B cell (primary cell): ENCODE data around the gene GSTA4. TPM values are rescaled to one million over a fixed set of nuclear protein-coding genes. Genes with fewer than 3 reads are reported as not detected.

ENCODE experiments used
- ATAC-seq: fragments of 200-7000 bp; cut with Tn5 transposase; one replicate; pipeline ENCODE4 v1.10.0; 2021; ENCODE audit warnings: low read depth, mild to moderate bottlenecking, moderate number of reproducible peaks, moderate library complexity
- CTCF ChIA-PET: fragments of 350-600 bp; sonication (Branson Sonifier 250); formaldehyde crosslinking; loops from one replicate; lab custom pipeline; 2021; ENCODE audit warnings: antibody characterized with exemption, inconsistent platforms; lab: Charles Lee
- POLR2A ChIA-PET: fragments of 350-600 bp; sonication (Branson Sonifier 250); formaldehyde crosslinking; loops from one replicate; lab custom pipeline; 2021; ENCODE audit warnings: antibody characterized with exemption; lab: Charles Lee
- DNase-seq: peaks from one replicate; pipeline ENCODE4 v3.0.0; 2013
- H2AFZ ChIP-seq: 2 replicates; pipeline ENCODE4 v1.6.1; 2012; ENCODE audit warnings: mild to moderate bottlenecking, low read depth, low read length; ENCODE audit not compliant: insufficient read depth, poor library complexity, severe bottlenecking
- H3K27ac ChIP-seq, 2 donors: 1 replicate in 1 of 2; 2 replicates in 1 of 2; pipeline ENCODE4 v1.5.1; 2012 to 2013; ENCODE audit warnings: low read length in 2 of 2, mild to moderate bottlenecking in 2 of 2, moderate library complexity in 1 of 2
- H3K27me3 ChIP-seq, 4 experiments: fragments of 200-600 bp in 1 of 4; sonication (generic) in 1 of 4; replicated peaks in 1 of 4; 1 replicate in 2 of 4; 2 replicates in 2 of 4; pipeline versions ENCODE4 v1.6.1 to v1.7.0; 2013 to 2016; ENCODE audit warnings: low read length in 3 of 4, mild to moderate bottlenecking in 2 of 4, mixed read lengths in 1 of 4, moderate library complexity in 1 of 4; ENCODE audit not compliant: insufficient read depth in 4 of 4, control insufficient read depth in 3 of 4; ENCODE audit errors: control extremely low read depth in 1 of 4
- H3K36me3 ChIP-seq, 2 experiments: replicated peaks in 1 of 2; 1 replicate in 1 of 2; 2 replicates in 1 of 2; pipeline versions ENCODE4 v1.6.1 to v1.7.1; 2013; ENCODE audit warnings: low read length in 1 of 2; ENCODE audit not compliant: insufficient read depth in 2 of 2, control insufficient read depth in 1 of 2; ENCODE audit errors: control extremely low read depth in 1 of 2, extremely low read depth in 1 of 2
- H3K4me1 ChIP-seq, 2 donors: fragments of 200-600 bp in 1 of 2; sonication (generic) in 1 of 2; 1 replicate in 1 of 2; 2 replicates in 1 of 2; pipeline versions ENCODE4 v1.5.1 to v1.6.1; 2013 to 2017; ENCODE audit warnings: low read length in 2 of 2; ENCODE audit not compliant: control insufficient read depth in 2 of 2, insufficient read depth in 2 of 2
- H3K4me2 ChIP-seq: replicated peaks from 2 replicates; pipeline ENCODE3; 2012; ENCODE audit warnings: mild to moderate bottlenecking, low read depth, low read length; ENCODE audit not compliant: poor library complexity, severe bottlenecking
- H3K4me3 ChIP-seq, 5 experiments: fragments of 200-600 bp in 1 of 5; sonication (generic) in 1 of 5; 1 replicate in 3 of 5; 2 replicates in 2 of 5; pipeline versions ENCODE4 v1.5.1 to v1.7.0; 2011 to 2016; ENCODE audit warnings: low read length in 4 of 5, mild to moderate bottlenecking in 4 of 5, low read depth in 2 of 5, control low read depth in 1 of 5, moderate library complexity in 1 of 5; ENCODE audit not compliant: insufficient read depth in 1 of 5; ENCODE audit errors: control extremely low read depth in 1 of 5, extremely low read depth in 1 of 5
- H3K79me2 ChIP-seq: fragments of 200-600 bp; sonication (generic); one replicate; pipeline ENCODE4 v1.6.0; 2016; ENCODE audit warnings: low read length; ENCODE audit not compliant: control insufficient read depth, insufficient read depth
- H3K9ac ChIP-seq: fragments of 200-600 bp; sonication (generic); 2 replicates; pipeline ENCODE4 v1.6.1; 2017; ENCODE audit warnings: mild to moderate bottlenecking, low read length, moderate library complexity
- H3K9me3 ChIP-seq, 3 donors: one replicate each; pipeline versions ENCODE4 v1.6.1 to v1.7.1; 2013; ENCODE audit warnings: low read length in 2 of 3; ENCODE audit not compliant: control insufficient read depth in 2 of 3, insufficient read depth in 1 of 3; ENCODE audit errors: control extremely low read depth in 1 of 3
- H4K20me1 ChIP-seq: 2 replicates; pipeline ENCODE4 v1.6.0; 2012; ENCODE audit warnings: mild to moderate bottlenecking, low read length; ENCODE audit not compliant: insufficient read depth, control insufficient read depth, poor library complexity, severe bottlenecking
- H3K27ac Mint-ChIP-seq: one replicate; pipeline ENCODE4 v1.8.0; 2021; ENCODE audit warnings: mixed read lengths
- H3K27me3 Mint-ChIP-seq: one replicate; pipeline ENCODE4 v1.8.0; 2021; ENCODE audit warnings: mixed read lengths
- H3K4me1 Mint-ChIP-seq: one replicate; pipeline ENCODE4 v1.8.0; 2021; ENCODE audit warnings: mixed read lengths
- H3K4me3 Mint-ChIP-seq: one replicate; pipeline ENCODE4 v1.8.0; 2021; ENCODE audit warnings: mixed read lengths
- H3K9me3 Mint-ChIP-seq: one replicate; pipeline ENCODE4 v1.8.0; 2022; ENCODE audit warnings: mixed read lengths; ENCODE audit not compliant: insufficient read depth
- EZH2 ChIP-seq: IDR thresholded peaks from 2 replicates; pipeline ENCODE4 v1.6.1; 2012; ENCODE audit warnings: borderline replicate concordance, low read depth, mild to moderate bottlenecking, moderate library complexity, low read length; ENCODE audit not compliant: insufficient read depth, poor library complexity, severe bottlenecking
- WGBS: methylation state at CpG from one replicate; pipeline ENCODE4 v1.1.5; 2013; ENCODE audit warnings: missing lambda C conversion rate; ENCODE audit not compliant: insufficient coverage; 5-methylcytosine and 5-hydroxymethylcytosine counted together
- intact Hi-C: fragments of 100-400 bp; cut with micrococcal nuclease; formaldehyde crosslinking; loops from one replicate; pipeline ENCODE4 v1.10.0; 2022
- polyA plus RNA-seq: library from polyadenylated mRNA; depleted of rRNA; stranded (reverse); fragments of >200 nt; gene quantifications from 2 replicates; pipeline ENCODE4 v1.2.3, GENCODE V29; 2012
- total RNA-seq, 2 donors: library from RNA; stranded (reverse); fragments of 120-200 nt in 1 of 2; gene quantifications; 1 replicate in 1 of 2; 2 replicates in 1 of 2; pipeline versions ENCODE4 v1.2.3 to v1.2.4, GENCODE V29; 2013 to 2022
- TF ChIP-seq, protein P1 (sequence below): fragments of 200-600 bp; IDR thresholded peaks from one replicate; pipeline ENCODE4 v1.8.0; 2022; ENCODE audit warnings: antibody characterized with exemption, mild to moderate bottlenecking

Gene GSTA4
- total and polyA plus RNA-seq, 2 donors (not counting 1 experiment from before 2014, with no cell fraction given) = 1.7 to 4.9 TPM

DNA sequence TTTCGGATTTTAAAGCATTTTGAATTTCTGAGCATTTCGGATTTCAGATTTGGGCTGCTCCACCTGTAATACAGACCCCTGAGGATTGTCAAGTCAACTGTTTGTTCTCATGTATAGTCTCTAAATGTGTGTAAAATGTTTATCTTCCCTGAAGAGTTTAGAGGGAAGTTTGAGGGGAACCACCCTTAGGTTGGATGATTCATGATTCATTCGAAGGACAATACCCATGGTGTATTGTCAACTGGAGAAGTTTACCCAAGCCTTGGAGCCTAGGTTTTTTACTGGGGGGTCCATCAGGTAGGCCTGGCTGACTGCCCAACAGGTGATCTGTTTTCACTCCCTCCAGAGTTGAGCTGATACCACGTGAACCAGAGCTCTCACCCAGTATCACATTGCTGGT lies 18.9 kb downstream of the GSTA4 start:
- Histone ChIP-seq H3K27ac (peak overlapping the region in 1 of 2 donors; percentile 41), H3K36me3 (no peaks in the 10 kb centered on the region), H3K9ac (no peak overlapping the region), H3K79me2 (no peaks in the 10 kb centered on the region), H3K4me1 (peaks cover 8 to 21% of the 10 kb centered on the region in 2 donors), H3K4me3 (no peak overlapping the region), H2AFZ (peak overlapping the region; percentile 66), H3K27me3 (no peaks in the 10 kb centered on the region), H4K20me1 (no peaks in the 10 kb centered on the region), H3K4me2 (peak overlapping the region; percentile 35), H3K9me3 (no peaks in the 10 kb centered on the region)
- ATAC-seq (no peak), DNase-seq (no peak)
- intact Hi-C loops = no loop called here
- no peaks in the 10 kb centered on the region for H3K27me3 Mint-ChIP-seq
- H3K4me3 Mint-ChIP-seq = no peak overlapping the region
- peaks cover 19% of the 10 kb centered on the region for H3K4me1 Mint-ChIP-seq
- POLR2A ChIA-PET = no interaction called here
- WGBS = 45% methylated on average over 2 of the region's 4 CpGs
- no peak overlapping the region for H3K27ac Mint-ChIP-seq
- no peak for TF ChIP-seq EZH2
- TF ChIP-seq, protein P1, sequence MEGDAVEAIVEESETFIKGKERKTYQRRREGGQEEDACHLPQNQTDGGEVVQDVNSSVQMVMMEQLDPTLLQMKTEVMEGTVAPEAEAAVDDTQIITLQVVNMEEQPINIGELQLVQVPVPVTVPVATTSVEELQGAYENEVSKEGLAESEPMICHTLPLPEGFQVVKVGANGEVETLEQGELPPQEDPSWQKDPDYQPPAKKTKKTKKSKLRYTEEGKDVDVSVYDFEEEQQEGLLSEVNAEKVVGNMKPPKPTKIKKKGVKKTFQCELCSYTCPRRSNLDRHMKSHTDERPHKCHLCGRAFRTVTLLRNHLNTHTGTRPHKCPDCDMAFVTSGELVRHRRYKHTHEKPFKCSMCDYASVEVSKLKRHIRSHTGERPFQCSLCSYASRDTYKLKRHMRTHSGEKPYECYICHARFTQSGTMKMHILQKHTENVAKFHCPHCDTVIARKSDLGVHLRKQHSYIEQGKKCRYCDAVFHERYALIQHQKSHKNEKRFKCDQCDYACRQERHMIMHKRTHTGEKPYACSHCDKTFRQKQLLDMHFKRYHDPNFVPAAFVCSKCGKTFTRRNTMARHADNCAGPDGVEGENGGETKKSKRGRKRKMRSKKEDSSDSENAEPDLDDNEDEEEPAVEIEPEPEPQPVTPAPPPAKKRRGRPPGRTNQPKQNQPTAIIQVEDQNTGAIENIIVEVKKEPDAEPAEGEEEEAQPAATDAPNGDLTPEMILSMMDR = no peak
- CTCF ChIA-PET = no interaction called here
- no peaks in the 10 kb centered on the region for H3K9me3 Mint-ChIP-seq

DNA sequence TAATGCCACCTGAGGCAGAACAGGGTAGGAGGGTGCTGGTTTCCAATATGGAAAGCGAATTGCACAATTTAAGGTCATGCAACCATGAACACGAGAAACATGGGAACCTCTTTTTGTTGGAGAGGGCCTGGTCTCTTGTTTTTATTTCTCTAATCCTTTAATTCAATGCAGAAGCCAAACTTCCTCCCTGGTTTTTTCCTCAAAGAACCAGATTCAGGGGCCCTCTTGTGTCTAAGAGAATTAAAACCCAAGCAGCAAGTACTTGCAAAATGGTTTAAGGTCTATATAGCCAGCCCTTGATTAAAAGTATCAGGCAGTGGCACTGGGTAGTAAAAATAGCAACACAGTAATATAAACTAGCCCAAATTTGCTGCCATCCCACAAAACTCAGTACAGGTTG lies 19.5 kb downstream of the GSTA4 start:
- TF ChIP-seq, protein P1 = no peak
- no peak for TF ChIP-seq EZH2
- no peak overlapping the region for H3K9ac ChIP-seq
- CTCF ChIA-PET = no interaction called here
- Mint-ChIP-seq H3K4me1 (peaks cover 19% of the 10 kb centered on the region), H3K9me3 (no peaks in the 10 kb centered on the region), H3K4me3 (no peak overlapping the region), H3K27ac (no peak overlapping the region), H3K27me3 (no peaks in the 10 kb centered on the region)
- intact Hi-C loops = no loop called here
- H2AFZ ChIP-seq = no peak overlapping the region
- H3K36me3 ChIP-seq = no peaks in the 10 kb centered on the region
- H3K79me2 ChIP-seq = no peaks in the 10 kb centered on the region
- 100% methylated on average over 1 of the region's 2 CpGs for WGBS
- DNase-seq (no peak), ATAC-seq (no peak)
- no peak overlapping the region for H3K4me2 ChIP-seq
- H3K27ac ChIP-seq = no peak overlapping the region
- H3K4me3 ChIP-seq = no peak overlapping the region
- H3K27me3 ChIP-seq = no peaks in the 10 kb centered on the region
- peaks cover 8 to 21% of the 10 kb centered on the region in 2 donors for H3K4me1 ChIP-seq
- no peaks in the 10 kb centered on the region for H3K9me3 ChIP-seq
- POLR2A ChIA-PET = no interaction called here
- H4K20me1 ChIP-seq = no peaks in the 10 kb centered on the region
